AG10803 (cell line): ENCODE measurements around the gene CAMKMT.

Source experiments
- DNase-seq: peaks from one replicate; pipeline ENCODE4 v3.0.0; 2010; ENCODE audit warnings: low read depth
- H3K4me3 ChIP-seq: 2 replicates; pipeline ENCODE4 v1.5.1; 2011; ENCODE audit warnings: mild to moderate bottlenecking, low read length, control low read depth
- CTCF ChIP-seq: conservative IDR thresholded peaks from 2 replicates; pipeline ENCODE4 v1.5.1; 2011; ENCODE audit warnings: mild to moderate bottlenecking, low read length, control low read depth, inconsistent platforms

Gene CAMKMT

GRCh38 chr2:44477657-44478414 lies 116.1 kb downstream of the CAMKMT start:
- no peak for TF ChIP-seq CTCF
- no peak for DNase-seq
- no peak overlapping the region for H3K4me3 ChIP-seq

GRCh38 chr2:44479127-44479887 lies 117.6 kb downstream of the CAMKMT start:
- TF ChIP-seq CTCF: peak; percentile 100
- peak; percentile 86 for DNase-seq
- no peak overlapping the region for H3K4me3 ChIP-seq

- no peak for TF ChIP-seq CTCF
- H3K4me3 ChIP-seq: no peak overlapping the region
- no peak for DNase-seq
Observed at GRCh38 chr2:44480068-44480467, 118.3 kb downstream of the CAMKMT start.

- H3K4me3 ChIP-seq: no peak overlapping the region
- no peak for TF ChIP-seq CTCF
- no peak for DNase-seq
Observed at GRCh38 chr2:44487052-44487451, 125.3 kb downstream of the CAMKMT start.

- H3K4me3 ChIP-seq: no peak overlapping the region
- no peak for DNase-seq
- no peak for TF ChIP-seq CTCF
Observed at GRCh38 chr2:44490726-44491125, 129.0 kb downstream of the CAMKMT start.

GRCh38 chr2:44494006-44494405 lies 132.3 kb downstream of the CAMKMT start:
- TF ChIP-seq CTCF: no peak
- DNase-seq: no peak
- H3K4me3 ChIP-seq: no peak overlapping the region

- DNase-seq: no peak
- no peak overlapping the region for H3K4me3 ChIP-seq
- no peak for TF ChIP-seq CTCF
Observed at GRCh38 chr2:44495035-44495434, 133.3 kb downstream of the CAMKMT start.
